HG03025 (cell line): ENCODE results near the gene MREG.
"Not testable (repeated sequence)": the region's sequence is repeated elsewhere in the genome, so short reads cannot be mapped to it uniquely, and the experiment has no call there.

ENCODE experiments used
- ATAC-seq: cut with Tn5 transposase; IDR thresholded peaks from one replicate; pipeline ENCODE4 v1.9.1; 2021; ENCODE audit warnings: mild to moderate bottlenecking, moderate library complexity; ENCODE audit not compliant: unreplicated experiment, low FRiP score

Gene MREG

GRCh38 chr2:216023055-216023648 is 9.8 kb upstream of the MREG start:
- ATAC-seq: peak; percentile 74

DNA sequence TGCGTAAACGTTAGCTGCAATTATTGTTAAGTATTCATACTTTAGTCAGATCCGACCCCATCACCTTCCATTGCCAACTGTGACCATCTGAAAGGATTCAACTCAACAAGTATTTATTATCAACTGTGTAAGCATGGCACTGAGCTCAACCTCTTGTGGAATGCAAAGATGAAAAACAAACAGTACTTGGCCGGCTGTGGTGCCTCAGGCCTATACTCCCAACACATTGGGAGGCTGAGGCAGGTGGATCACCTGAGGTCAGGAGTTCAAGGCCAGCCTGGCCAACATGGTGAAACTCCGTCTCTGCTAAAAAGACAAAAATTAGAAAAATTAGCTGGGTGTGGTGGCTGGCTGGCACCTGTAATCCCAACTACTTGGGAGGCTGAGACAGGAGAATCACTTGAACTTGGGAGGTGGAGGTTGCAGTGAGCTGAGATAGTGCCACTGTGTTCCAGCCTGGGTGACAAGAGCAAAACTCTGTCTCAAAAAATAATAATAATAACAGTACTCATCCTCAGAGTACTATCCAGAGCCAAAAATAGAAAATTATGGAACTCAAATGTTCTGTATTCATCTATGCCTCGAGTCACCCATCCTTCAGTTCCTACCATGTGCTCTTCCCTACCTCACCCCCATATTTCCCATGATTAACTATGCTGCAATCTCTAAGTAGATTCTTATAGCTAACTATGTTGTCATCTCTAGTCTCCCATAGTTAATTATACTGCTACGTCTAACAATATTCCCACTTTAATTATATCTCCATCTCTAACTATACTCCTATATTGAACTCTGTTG is 8.6 kb upstream of the MREG start:
- no peak for ATAC-seq

DNA sequence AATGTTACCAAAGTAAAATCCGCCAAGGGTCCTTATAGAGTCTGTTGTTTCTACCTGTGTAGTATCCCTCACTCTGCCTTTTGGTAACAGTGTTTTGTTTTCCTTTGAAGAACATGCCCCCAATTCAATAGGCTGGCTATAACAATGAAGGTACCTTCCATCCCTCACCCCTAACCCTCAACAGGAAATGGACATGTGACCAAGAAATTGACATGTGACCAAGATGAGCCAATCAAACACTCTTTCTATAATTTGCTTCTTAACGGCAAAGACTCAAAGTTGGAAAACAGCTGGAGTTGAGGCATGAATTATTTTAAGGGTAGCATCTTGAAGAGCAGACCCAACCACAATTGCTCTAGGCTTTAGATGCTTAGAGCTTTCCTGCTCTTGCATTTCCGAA is 5.4 kb upstream of the MREG start:
- no peak for ATAC-seq

DNA sequence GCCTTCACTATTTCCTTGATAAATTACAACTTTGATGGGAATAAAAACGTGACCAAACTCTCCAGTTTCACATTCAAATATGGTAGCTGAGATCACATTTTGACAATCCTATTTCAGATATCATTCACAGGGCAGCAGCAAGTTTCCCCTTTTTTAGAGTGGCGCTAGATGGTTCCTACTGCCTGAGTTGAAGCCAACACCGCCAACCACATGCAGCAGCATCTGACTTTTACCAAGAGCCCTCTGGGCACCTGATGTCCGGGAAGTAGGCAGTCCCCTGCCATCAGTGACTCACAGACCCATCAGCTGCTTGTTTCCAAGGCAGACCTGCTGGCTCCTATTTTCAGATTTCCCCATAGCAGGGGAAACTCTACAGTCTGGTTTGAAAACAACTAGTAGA is 4.0 kb upstream of the MREG start:
- ATAC-seq: no peak

DNA sequence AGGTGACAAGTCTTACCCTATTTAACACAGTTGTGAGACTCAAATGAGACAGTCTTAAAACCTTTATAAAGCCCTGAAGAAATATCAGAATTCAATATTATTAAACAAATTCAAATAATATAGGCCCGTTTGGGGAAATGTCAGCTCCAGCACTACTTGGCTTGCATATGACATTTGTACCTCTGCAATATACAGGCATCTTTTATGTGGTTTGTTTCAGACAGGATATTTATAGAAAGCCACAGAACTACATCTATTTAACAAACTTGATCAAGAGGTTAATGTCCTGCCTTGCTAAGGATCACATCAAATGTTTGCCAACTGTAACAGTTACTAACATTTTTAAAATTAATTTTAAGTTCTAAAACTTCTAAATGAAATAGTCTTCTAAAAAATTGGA is 3.2 kb upstream of the MREG start:
- no peak for ATAC-seq

DNA sequence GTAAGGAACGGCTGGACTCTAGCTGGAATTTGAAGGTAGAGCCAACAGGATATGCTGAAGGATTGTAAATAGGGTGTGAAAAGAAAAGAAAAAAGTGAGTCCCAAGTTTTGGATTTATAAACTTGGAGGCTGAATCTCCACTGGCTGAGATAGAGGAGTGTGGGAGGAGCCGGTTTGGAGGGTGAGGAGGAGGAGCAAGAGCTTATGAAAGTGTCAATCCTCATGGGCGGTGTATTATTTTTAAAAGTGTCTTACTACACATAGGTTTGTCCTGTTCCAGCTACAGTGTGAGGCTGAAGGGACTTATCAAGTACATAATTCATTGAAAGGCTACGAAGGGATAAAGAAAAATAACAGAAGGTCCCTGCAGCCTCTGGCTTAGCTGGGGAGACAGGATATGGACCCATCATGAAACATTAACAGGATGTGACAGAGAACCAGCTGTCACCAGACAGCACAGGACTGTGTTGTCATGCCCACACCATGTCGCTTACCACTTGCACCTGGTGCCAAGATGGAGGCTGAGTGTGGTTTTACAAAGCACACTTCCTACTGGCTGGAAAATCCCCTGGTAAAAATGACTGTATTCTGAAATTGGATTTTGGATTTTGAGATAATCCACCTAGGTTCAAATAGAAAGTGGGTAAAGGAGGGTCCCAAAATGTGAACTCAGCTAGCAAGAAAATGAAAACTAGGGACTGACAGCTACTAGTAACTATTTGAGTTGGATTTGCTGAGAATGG is 2.5 kb upstream of the MREG start:
- peak; percentile 79 for ATAC-seq

- no peak for ATAC-seq
Observed at GRCh38 chr2:216014986-216015385, 1.6 kb upstream of the MREG start.

DNA sequence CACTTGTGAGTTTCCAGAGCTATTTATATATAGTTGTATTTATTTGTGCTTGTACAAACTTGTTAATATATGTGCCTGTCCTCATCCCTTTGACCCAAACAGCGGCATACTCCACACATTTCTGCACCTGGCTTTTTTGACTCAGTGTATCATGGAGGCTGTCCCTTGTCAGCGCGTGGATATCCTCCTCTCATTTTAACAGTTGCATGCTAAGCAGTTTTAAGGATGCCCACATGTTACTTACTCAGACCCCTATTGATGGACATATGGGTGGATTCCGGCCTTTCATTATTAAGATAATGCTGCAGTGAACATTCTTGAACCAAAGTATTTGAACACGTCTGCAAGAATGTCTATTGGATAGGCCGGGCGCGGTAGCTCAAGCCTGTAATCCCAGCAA is 655 bp upstream of the MREG start:
- no peak for ATAC-seq

DNA sequence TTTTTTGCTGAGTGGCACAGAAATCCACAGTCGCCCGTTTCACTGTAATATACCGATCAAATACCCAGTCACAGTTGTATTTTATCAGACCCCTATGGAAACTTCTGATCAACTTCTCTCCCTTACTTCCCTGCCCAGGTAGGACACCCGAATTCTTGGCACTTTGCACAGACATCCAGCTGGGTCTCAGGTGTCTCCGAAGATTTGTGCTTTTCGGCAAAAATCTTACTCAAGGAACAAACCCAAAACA is 596 bp downstream of the MREG start:
- no peak for ATAC-seq

GRCh38 chr2:216012133-216012829 is 1.1 kb downstream of the MREG start:
- no peak for ATAC-seq

GRCh38 chr2:216009215-216009614 is 4.1 kb downstream of the MREG start:
- ATAC-seq: not testable (repeated sequence)

DNA sequence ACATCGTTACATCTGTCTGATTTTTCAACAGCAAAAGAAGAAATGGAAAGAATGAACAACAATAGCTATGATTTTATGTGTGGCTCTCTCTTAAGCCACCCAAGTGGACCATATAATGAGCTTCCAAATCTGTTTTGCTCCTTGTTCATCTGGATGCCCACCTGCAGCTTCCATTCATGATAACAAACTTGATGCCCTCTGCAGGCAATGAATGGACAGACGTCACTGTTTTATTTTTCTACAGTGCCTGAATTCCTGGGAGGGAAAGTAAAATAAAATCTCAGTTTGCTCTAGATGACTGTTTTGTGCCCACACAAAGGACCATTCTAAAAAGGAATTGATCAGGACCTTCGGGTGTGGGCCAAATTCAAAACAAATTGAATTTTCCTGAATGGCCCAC is 5.0 kb downstream of the MREG start:
- no peak for ATAC-seq

DNA sequence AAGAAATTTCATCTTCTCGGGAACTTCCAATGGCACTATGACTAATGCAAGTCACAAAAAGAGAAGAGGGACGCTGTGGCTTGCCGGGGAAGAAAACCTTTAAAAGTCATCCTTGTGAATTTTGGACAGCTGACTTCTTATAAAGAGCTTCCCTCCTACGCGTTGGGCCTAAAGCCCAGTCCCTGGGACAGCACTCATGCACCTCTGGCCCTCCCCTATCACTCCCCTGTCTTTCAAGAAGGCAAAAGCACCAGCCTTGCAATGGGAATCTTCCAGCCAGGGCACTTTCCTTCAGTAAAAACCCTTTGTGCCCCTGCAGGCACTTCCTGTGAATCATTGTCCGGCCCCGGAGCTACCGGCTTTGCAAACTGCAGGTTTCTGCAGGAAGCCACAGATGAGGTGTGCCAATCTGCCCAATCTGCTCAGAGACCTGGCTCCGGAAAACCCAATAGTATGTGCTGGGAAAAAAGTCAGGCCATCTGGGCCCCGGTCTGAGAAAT is 7.1 kb downstream of the MREG start:
- ATAC-seq: peak; percentile 26

DNA sequence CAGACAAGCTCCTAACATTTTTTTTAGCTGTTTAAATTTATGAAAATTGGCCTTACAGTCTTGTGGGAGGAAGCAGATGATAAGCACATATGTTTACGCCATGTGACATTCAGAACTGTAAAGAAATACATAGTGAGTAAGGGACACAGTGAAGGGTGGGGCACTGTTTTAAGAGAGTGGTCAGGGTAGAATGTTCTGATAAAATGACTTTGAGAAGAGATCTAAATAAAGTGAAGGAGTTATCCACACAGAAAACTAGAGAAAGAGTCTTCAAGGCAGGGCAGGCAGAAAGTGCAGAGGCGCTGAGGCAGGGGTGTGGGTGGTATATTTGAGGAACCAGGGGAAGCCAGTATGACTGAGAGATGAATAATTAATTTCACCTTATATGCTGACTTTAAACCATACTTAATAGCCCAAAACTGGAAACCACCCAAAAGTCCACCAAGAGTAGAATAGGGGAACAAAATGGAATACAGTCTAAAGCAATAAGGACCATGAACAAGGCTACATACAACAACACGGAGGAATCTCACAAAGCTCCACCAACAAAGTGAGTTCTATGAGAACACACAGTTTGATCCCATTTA is 8.6 kb downstream of the MREG start:
- ATAC-seq: no peak

DNA sequence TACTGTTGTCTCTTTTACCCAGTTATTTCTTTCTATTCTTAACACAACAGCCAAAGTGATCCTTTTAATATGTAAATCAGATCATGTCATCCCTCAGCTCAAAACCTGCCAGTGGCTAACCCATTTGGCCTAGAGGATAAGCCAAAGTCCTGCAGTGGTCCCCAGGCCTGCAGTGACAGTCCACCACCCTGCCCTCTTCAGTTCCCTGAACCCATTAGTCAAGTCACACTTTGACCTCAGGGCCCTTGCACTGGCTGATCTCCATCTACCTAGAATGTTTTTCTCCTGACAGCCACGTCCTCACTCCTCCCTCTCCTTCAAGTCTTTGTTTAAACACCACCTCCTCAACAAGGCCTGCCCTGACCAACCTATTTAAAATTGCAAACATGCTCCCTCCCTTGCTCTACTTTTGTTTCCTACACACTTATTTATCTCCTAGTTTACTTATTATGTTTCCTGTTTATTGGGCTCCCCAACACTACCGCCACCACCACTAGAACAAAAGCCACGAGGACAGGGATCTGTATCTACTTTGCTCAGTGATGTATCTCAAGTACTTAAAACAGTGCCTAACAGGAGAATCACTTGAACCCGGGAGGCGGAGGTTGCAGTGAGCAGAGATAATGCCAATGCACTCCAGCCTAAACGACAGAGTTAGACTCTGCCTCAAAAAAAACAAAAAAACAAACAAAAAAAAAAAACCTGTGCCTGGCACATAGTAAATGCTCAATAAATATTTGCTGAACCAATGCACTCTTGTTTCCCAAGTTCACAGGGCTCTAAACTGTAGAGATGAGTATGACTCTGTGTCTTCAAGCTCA is 9.3 kb downstream of the MREG start:
- ATAC-seq: no peak

- no peak for ATAC-seq
Observed at GRCh38 chr2:216002693-216003092, 10.7 kb downstream of the MREG start.

DNA sequence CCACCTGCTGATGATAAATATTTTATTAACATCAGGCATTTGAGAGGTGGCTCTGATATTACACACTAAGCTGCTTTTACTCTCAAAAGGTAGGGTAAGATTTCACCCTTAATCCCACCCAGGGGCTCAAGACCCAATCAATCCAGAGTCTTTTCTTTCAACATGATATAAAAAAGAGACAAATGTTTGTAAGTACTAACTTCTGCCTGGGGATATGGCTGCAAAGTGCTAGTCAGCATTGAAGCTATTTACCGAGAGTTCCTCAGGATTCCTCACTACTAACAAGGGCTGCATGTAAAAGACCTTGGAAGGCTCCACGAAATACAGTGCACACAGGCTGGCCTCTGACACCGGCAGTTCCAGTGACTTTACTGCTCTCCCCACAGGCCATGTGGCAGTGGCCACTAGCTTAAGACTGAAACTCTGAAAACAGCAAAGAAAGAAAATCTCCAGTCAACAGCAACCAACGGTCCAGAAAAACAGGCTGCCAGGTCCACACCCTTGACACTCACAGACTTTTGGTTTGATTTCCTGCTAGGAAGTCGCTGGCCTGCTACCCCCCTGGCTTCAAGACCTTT is 11.2 kb downstream of the MREG start:
- ATAC-seq: no peak

DNA sequence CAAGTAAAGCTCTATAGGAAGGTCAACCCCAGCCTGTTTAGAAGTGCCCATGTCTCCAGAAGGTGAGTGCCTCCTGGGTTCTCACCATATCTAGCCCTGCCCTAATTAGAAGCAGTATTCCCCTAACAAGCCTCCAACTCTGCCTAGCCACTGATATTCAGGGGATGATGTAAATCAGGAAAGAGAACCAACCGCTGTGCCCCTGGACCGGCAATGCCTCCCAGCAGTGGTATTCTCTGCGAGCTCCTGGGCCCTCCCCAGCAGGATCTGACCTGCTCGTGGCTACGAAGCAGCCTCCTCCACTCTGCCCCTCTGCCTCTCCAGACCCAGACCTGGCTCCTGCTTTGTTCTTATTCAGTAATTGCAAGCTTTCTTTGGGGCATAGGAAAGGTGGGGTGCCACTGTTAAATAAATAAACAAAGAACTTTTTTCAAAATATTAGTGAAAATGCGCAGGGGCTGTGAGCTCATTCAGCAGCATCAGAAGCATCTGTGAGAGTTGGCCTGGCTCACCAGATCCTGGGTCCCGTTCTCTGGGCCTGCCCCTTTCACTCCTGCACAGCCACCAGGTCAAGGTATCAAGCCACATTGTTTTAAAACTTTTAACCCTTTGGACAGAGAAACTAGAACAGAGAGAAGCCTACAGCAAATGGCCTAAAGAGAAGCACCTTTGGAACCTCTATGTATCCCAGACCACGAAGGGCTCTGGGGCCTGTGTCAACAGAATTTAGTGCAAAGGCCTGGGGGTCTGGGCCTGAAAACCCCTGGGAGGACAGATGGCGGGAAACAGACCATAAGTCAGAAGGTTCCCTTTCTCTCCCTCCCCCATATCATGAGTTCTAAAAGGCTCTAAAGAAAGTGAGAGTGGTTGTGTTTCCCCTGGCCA is 11.9 kb downstream of the MREG start:
- no peak for ATAC-seq

DNA sequence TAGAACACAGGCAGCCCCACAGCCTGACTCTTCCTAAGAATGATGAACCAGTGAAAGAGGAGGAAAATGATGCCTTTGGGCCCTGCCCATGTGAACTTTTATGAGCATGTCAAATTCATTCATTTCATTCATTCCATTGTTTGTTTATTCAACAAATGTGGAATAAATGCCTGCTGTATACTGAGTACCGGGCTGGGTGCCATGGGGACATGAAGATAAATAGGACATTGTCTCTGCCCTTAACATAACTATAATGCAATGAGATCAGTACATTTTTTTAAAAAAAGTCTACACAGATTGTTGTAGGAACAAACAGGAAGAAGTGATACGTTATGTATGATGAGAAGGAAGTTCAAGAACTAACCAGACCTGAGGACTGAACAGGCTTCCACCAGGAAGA is 14.7 kb downstream of the MREG start:
- ATAC-seq: no peak
